ENCODE data around the gene GPATCH4.
A peak's percentile ranks its signal among the peaks of the same experiment; 100 is the strongest.
"Not testable (repeated sequence)": the region's sequence is repeated elsewhere in the genome, so short reads cannot be mapped to it uniquely, and the experiment has no call there.

The GPATCH4 gene

DNA sequence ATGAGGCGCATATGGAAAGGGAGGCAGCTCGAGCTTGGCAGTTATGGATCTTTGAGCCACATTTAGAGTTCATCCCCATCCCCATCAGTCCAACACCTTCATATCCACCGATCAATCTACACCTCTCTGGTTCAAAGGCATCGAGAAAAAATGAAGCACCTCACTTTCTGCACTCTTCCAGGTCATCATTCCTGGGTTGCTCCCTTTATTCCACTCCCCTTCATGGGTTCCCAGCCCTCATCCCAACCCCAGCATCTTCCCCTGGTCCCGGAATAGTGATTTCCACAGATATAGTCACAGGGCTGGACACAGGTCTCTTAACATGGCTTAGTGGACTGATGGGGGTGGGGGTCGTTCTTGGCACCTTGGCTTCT lies 18.3 kb upstream of the GPATCH4 start:
- DNase-seq (ENCODE audit: low spot score), result no peak
- H3K4me1 Mint-ChIP-seq (ENCODE audit: low read depth), result peaks cover 4% of the 10 kb centered on the region
- no peak overlapping the region for H3K4me3 Mint-ChIP-seq
- H3K27ac Mint-ChIP-seq, result no peak overlapping the region
- no peaks in the 10 kb centered on the region for H3K9me3 Mint-ChIP-seq
- H3K36me3 Mint-ChIP-seq (ENCODE audit: low read depth), result no peaks in the 10 kb centered on the region
- H3K27me3 Mint-ChIP-seq (ENCODE audit: low read depth), result peaks cover 63% of the 10 kb centered on the region

- Mint-ChIP-seq H3K9me3 (no peaks in the 10 kb centered on the region), H3K4me3 (no peak within 1 kb of the TSS), H3K4me1 (ENCODE audit: low read depth) (peaks cover 1% of the 10 kb centered on the region), H3K36me3 (ENCODE audit: low read depth) (no peaks in the 10 kb centered on the region), H3K27ac (no peak within 1 kb of the TSS), H3K27me3 (ENCODE audit: low read depth) (peaks cover 65% of the 10 kb centered on the region)
- DNase-seq (ENCODE audit: low spot score), result no peak
Observed at GRCh38 chr1:156618853-156619581, 17.7 kb upstream of the GPATCH4 start, which contains the start of gene HAPLN2. HAPLN2 (plus strand) TSS chr1:156619415; CDS start chr1:156623491, 4,076 bp downstream.

- no peaks in the 10 kb centered on the region for H3K36me3 Mint-ChIP-seq (ENCODE audit: low read depth)
- H3K9me3 Mint-ChIP-seq, result no peaks in the 10 kb centered on the region
- H3K27ac Mint-ChIP-seq, result no peak overlapping the region
- H3K4me1 Mint-ChIP-seq (ENCODE audit: low read depth), result peaks cover 1% of the 10 kb centered on the region
- DNase-seq (ENCODE audit: low spot score), result no peak
- peaks cover 63% of the 10 kb centered on the region for H3K27me3 Mint-ChIP-seq (ENCODE audit: low read depth)
- no peak overlapping the region for H3K4me3 Mint-ChIP-seq
Observed at GRCh38 chr1:156616463-156616862, 15.2 kb upstream of the GPATCH4 start.

DNA sequence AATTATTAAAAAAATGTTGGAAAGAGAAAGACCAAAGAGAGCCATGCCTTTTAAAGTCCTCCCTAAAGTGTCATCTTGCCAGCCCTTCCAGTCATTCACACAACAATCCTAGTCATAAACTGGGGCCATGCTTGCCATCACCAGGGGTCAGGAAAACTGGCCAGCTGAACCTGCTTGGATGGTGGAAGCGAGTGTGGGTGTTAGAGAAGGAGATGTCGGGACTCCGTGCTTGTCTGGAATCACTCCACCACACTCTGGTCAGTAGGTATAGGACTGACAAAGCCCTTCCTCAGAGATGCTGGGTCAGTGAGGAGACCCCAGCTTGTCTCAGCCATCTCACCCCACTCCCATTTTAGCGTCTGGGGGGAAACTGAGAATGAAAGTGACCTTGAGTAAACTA lies 14.7 kb upstream of the GPATCH4 start:
- H3K4me3 Mint-ChIP-seq, result no peak overlapping the region
- no peak overlapping the region for H3K27ac Mint-ChIP-seq
- no peaks in the 10 kb centered on the region for H3K9me3 Mint-ChIP-seq
- peaks cover 1% of the 10 kb centered on the region for H3K4me1 Mint-ChIP-seq (ENCODE audit: low read depth)
- H3K36me3 Mint-ChIP-seq (ENCODE audit: low read depth), result no peaks in the 10 kb centered on the region
- no peak for DNase-seq (ENCODE audit: low spot score)
- H3K27me3 Mint-ChIP-seq (ENCODE audit: low read depth), result peaks cover 61% of the 10 kb centered on the region

- DNase-seq (ENCODE audit: low spot score), result no peak
- Mint-ChIP-seq H3K36me3 (ENCODE audit: low read depth) (no peaks in the 10 kb centered on the region), H3K27ac (no peak overlapping the region), H3K9me3 (no peaks in the 10 kb centered on the region), H3K27me3 (ENCODE audit: low read depth) (peaks cover 43% of the 10 kb centered on the region), H3K4me3 (no peak overlapping the region), H3K4me1 (ENCODE audit: low read depth) (peaks cover 9% of the 10 kb centered on the region)
Observed at GRCh38 chr1:156612666-156613065, 11.4 kb upstream of the GPATCH4 start.

DNA sequence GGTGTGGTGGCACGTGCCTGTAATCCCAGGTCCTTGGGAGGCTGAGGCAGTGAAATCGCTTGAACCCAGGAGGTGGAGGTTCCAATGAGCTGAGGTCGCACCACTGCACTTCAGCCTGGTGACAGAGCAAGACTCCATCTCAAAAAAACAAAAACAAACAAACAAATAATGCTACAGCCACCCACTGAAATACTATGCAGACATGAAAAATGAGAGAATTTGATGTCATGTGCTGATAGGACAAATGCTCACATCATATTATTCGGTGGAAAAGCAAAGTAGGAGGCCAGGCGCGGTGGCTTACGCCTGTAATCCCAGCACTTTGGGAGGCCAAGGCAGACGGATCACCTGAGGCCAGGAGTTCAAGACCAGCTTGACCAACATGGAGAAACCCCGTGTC lies 8.8 kb upstream of the GPATCH4 start:
- H3K36me3 Mint-ChIP-seq (ENCODE audit: low read depth); H3K4me1 Mint-ChIP-seq (ENCODE audit: low read depth): not testable (repeated sequence)
- peaks cover 33% of the 10 kb centered on the region for H3K27me3 Mint-ChIP-seq (ENCODE audit: low read depth)

DNA sequence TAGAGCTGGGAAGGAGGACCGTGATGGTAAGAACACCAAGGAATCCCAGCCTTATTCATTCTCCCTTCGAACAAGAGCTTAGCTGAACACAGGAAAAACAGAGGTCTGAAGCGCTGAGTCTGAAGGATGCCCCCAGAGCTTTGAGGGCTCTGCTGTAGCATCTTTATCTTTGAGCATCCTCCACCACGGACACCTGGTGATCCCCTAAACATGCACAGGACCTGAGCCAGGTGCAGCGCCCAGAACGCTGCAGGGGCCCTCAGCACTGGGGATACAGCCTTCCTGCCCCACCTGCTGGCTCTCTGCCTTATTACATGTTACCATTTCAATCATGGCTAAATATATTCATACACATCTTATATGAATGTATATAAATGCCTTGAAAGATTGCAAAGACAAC lies 7.7 kb upstream of the GPATCH4 start:
- H3K36me3 Mint-ChIP-seq (ENCODE audit: low read depth), result no peaks in the 10 kb centered on the region

More for the DNA sequence above, 8.8 kb upstream of the GPATCH4 start:
- H3K4me3 Mint-ChIP-seq; DNase-seq (ENCODE audit: low spot score); H3K27ac Mint-ChIP-seq; H3K9me3 Mint-ChIP-seq: not testable (repeated sequence)

DNA sequence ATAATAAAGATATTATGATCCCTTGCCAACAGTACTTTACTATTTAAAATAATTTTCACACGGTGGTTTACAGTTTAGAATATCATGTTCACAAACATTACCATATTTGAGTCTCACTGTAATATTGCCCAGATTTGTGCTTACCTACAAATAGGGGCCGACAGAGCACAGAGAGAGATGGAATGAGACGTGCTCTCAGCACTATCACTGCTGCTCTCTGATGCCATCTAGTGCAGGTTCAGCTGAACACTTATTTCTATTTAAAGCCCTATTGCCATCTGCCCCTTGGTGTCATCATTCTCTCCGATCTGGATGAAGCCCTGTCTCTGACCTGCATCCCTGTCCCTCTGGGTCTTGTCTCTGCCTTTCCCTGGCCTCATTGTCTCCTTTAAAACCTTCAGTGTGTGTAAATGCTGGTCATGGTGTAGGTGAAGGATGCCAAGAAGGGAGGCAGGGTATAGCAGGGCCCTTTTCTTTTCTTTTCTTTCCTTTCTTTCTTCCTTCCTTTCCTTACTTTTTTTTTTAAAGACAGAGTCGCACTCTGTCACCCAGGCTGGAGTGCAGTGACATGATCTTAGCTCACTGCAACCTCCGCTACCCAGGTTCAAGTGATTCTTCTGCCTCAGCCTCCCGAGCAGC lies 6.9 kb upstream of the GPATCH4 start:
- H3K4me3 Mint-ChIP-seq, result no peak overlapping the region
- peak; percentile 48 for DNase-seq (ENCODE audit: low spot score)
- peaks cover 19% of the 10 kb centered on the region for H3K27me3 Mint-ChIP-seq (ENCODE audit: low read depth)
- no peaks in the 10 kb centered on the region for H3K36me3 Mint-ChIP-seq (ENCODE audit: low read depth)
- H3K4me1 Mint-ChIP-seq (ENCODE audit: low read depth), result peaks cover 8% of the 10 kb centered on the region
- no peak overlapping the region for H3K27ac Mint-ChIP-seq
- H3K9me3 Mint-ChIP-seq, result no peaks in the 10 kb centered on the region

More for the DNA sequence above, 7.7 kb upstream of the GPATCH4 start:
- no peak overlapping the region for H3K27ac Mint-ChIP-seq
- H3K27me3 Mint-ChIP-seq (ENCODE audit: low read depth), result peaks cover 24% of the 10 kb centered on the region
- no peak overlapping the region for H3K4me3 Mint-ChIP-seq
- peak; percentile 37 for DNase-seq (ENCODE audit: low spot score)
- H3K9me3 Mint-ChIP-seq, result no peaks in the 10 kb centered on the region
- peaks cover 8% of the 10 kb centered on the region for H3K4me1 Mint-ChIP-seq (ENCODE audit: low read depth)

GRCh38 chr1:156607344-156607743 lies 6.1 kb upstream of the GPATCH4 start:
- H3K4me1 Mint-ChIP-seq (ENCODE audit: low read depth), result peaks cover 12% of the 10 kb centered on the region
- not testable (repeated sequence) for H3K27ac Mint-ChIP-seq; H3K4me3 Mint-ChIP-seq; DNase-seq (ENCODE audit: low spot score); H3K36me3 Mint-ChIP-seq (ENCODE audit: low read depth); H3K9me3 Mint-ChIP-seq
- peaks cover 12% of the 10 kb centered on the region for H3K27me3 Mint-ChIP-seq (ENCODE audit: low read depth)

- H3K27ac Mint-ChIP-seq, result peak overlapping the region; percentile 34
Observed at GRCh38 chr1:156602557-156602993, 1.3 kb upstream of the GPATCH4 start.

DNA sequence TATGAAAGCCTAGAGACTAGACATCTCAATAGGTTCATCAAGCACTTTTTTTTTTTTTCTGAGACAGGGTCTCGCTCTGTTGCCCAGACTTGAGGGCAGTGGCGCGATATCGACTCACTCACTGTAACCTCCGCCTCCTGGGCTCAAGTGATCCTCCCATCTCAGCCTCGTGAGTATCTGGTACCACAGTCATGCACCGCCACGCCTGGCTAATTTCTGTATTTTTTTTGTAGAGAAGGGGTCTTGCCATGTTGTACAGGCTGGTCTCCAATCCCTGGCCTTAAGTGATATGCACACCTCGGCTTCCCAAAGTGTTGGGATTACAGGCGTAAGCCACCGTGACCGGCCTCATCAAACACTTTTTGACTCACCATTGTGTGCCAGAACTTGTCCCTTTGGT lies 613 bp upstream of the GPATCH4 start:
- Mint-ChIP-seq H3K27me3 (ENCODE audit: low read depth) (no peaks in the 10 kb centered on the region), H3K4me1 (ENCODE audit: low read depth) (peaks cover 21% of the 10 kb centered on the region), H3K9me3 (no peaks in the 10 kb centered on the region), H3K36me3 (ENCODE audit: low read depth) (peaks cover 19% of the 10 kb centered on the region), H3K27ac (peak overlapping the region; percentile 98), H3K4me3 (peak overlapping the region; percentile 94)
- DNase-seq (ENCODE audit: low spot score), result no peak

More at GRCh38 chr1:156602557-156602993, 1.3 kb upstream of the GPATCH4 start:
- no peaks in the 10 kb centered on the region for H3K27me3 Mint-ChIP-seq (ENCODE audit: low read depth)
- H3K4me1 Mint-ChIP-seq (ENCODE audit: low read depth), result peaks cover 21% of the 10 kb centered on the region
- H3K4me3 Mint-ChIP-seq, result peak overlapping the region; percentile 61
- DNase-seq (ENCODE audit: low spot score), result no peak
- peaks cover 14% of the 10 kb centered on the region for H3K36me3 Mint-ChIP-seq (ENCODE audit: low read depth)
- no peaks in the 10 kb centered on the region for H3K9me3 Mint-ChIP-seq

- Mint-ChIP-seq H3K27ac (peak overlapping the region; percentile 98), H3K4me3 (peak overlapping the region; percentile 94), H3K9me3 (no peaks in the 10 kb centered on the region), H3K36me3 (ENCODE audit: low read depth) (peaks cover 24% of the 10 kb centered on the region), H3K27me3 (ENCODE audit: low read depth) (no peaks in the 10 kb centered on the region), H3K4me1 (ENCODE audit: low read depth) (peaks cover 22% of the 10 kb centered on the region)
- DNase-seq (ENCODE audit: low spot score), result no peak
Observed at GRCh38 chr1:156600733-156601121, 552 bp downstream of the GPATCH4 start.

DNA sequence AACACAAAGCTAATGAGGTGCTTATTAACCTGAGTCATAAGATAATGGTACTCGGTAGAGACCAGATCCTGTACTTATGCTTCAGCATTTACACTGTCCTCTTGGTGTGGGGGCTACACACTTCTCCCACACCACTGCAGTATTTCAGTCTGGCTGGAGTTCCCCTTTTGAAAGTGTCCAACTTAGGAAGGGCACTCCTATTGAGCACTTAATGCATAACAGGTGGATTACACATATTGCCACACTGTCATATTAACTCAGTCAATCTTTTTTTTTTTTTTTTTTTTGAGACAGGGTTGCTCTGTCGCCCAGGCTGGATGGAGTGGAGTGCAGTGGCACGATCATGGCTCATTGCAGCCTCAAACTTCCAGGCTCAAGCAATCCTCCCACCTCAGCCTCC lies 1.5 kb downstream of the GPATCH4 start:
- Mint-ChIP-seq H3K9me3 (no peaks in the 10 kb centered on the region), H3K27ac (no peak overlapping the region), H3K4me3 (peak overlapping the region; percentile 94), H3K4me1 (ENCODE audit: low read depth) (peaks cover 22% of the 10 kb centered on the region), H3K27me3 (ENCODE audit: low read depth) (no peaks in the 10 kb centered on the region), H3K36me3 (ENCODE audit: low read depth) (peaks cover 34% of the 10 kb centered on the region)
- DNase-seq (ENCODE audit: low spot score), result no peak

- no peak for DNase-seq (ENCODE audit: low spot score)
- peaks cover 38% of the 10 kb centered on the region for H3K36me3 Mint-ChIP-seq (ENCODE audit: low read depth)
- H3K4me1 Mint-ChIP-seq (ENCODE audit: low read depth), result peaks cover 22% of the 10 kb centered on the region
- no peak overlapping the region for H3K27ac Mint-ChIP-seq
- H3K27me3 Mint-ChIP-seq (ENCODE audit: low read depth), result no peaks in the 10 kb centered on the region
- H3K4me3 Mint-ChIP-seq, result no peak overlapping the region
- no peaks in the 10 kb centered on the region for H3K9me3 Mint-ChIP-seq
Observed at GRCh38 chr1:156598731-156599432, 2.4 kb downstream of the GPATCH4 start.
